OCI-LY1 (cell line): ENCODE measurements around the gene SIX5.

Experiments
- EZH2 ChIP-seq: fragments of 200-600 bp; sonication (generic), shearing (Covaris generic); IDR thresholded peaks from 2 replicates; pipeline ENCODE4 v1.8.0; 2017; ENCODE audit warnings: borderline replicate concordance, mixed run types, mild to moderate bottlenecking, antibody characterized with exemption, low read length, moderate library complexity, mixed read lengths
- TF ChIP-seq, protein P1 (sequence below): fragments of 200-600 bp; sonication (generic), shearing (Covaris generic); IDR thresholded peaks from 2 replicates; pipeline ENCODE4 v1.5.1; 2017; ENCODE audit warnings: mild to moderate bottlenecking, antibody characterized with exemption, low read length, moderate library complexity, mixed read lengths

GRCh38 chr19:45804140-45804958, 35.3 kb upstream of the SIX5 start:
- TF ChIP-seq, protein P1, sequence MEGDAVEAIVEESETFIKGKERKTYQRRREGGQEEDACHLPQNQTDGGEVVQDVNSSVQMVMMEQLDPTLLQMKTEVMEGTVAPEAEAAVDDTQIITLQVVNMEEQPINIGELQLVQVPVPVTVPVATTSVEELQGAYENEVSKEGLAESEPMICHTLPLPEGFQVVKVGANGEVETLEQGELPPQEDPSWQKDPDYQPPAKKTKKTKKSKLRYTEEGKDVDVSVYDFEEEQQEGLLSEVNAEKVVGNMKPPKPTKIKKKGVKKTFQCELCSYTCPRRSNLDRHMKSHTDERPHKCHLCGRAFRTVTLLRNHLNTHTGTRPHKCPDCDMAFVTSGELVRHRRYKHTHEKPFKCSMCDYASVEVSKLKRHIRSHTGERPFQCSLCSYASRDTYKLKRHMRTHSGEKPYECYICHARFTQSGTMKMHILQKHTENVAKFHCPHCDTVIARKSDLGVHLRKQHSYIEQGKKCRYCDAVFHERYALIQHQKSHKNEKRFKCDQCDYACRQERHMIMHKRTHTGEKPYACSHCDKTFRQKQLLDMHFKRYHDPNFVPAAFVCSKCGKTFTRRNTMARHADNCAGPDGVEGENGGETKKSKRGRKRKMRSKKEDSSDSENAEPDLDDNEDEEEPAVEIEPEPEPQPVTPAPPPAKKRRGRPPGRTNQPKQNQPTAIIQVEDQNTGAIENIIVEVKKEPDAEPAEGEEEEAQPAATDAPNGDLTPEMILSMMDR = no peak
- TF ChIP-seq EZH2 = no peak
